GM21825 (cell line): Measurements from ENCODE around the gene GABRG3.
"Not testable (repeated sequence)": the region's sequence is repeated elsewhere in the genome, so short reads cannot be mapped to it uniquely, and the experiment has no call there.

Source experiments
- ATAC-seq: cut with Tn5 transposase; IDR thresholded peaks from one replicate; pipeline ENCODE4 v1.9.1; 2021; ENCODE audit warnings: mild to moderate bottlenecking, moderate library complexity; ENCODE audit not compliant: unreplicated experiment

GABRG3 gene

DNA sequence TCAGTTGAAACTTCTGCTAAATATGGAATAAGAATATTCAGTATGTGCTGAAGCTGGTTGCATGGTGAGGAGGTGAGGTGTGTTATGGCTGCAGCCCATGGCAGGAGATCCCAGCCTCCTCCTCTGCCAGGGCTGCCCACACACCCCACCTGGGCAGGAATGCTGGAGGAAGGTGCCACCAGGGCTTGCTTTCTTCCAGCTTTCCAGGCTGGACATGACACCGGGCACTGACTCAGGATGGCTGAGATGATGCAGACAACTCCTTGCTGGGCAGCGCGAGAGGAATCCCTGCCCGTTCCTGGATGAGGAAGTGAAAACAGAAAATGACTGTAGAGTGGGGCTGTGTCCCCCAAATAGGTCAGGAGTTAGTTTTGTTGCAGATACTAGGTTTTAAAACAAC lies 14.1 kb downstream of the GABRG3 start:
- ATAC-seq, result no peak

DNA sequence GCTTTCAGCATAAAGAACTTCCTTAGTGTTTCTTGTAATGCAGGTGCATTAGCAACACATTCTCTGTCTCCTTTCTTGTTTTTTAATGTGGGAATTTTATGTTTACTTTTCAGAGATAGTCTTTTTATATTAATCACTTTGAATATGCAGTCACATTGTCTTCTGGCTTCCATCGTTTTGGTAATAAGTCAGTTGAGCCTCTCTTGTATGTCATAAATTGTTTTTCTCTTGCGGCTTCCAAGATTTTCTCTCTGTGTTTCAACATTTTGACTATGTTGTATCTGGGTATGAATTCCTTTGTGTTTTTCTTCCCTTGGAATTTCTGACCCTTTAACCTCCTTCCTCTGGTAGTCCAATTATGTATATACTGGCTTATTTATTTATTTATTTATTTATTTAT lies 25.3 kb downstream of the GABRG3 start:
- no peak for ATAC-seq

DNA sequence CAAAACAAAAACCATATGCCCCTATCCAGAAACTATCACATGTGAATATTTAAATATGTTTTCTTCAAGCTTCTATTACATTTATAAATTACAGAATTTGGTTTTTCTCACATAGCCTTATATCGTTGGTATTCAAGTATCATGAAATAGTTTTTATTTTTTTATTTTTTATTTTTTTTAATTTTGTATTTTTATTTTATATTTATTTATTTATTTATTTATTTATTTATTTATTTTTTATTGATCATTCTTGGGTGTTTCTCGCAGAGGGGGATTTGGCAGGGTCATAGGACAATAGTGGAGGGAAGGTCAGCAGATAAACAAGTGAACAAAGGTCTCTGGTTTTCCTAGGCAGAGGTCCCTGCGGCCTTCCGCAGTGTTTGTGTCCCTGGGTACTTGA lies 32.0 kb downstream of the GABRG3 start:
- ATAC-seq, result not testable (repeated sequence)

DNA sequence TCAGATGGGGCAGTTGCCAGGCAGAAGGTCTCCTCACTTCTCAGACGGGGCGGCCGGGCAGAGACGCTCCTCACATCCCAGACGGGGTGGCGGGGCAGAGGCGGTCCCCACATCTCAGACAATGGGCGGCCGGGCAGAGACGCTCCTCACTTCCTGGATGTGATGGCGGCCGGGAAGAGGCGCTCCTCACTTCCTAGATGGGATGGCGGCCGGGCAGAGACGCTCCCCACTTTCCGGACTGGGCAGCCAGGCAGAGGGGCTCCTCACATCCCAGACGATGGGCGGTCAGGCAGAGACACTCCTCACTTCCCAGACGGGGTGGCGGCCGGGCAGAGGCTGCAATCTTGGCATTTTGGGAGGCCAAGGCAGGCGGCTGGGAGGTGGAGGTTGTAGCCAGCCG lies 33.2 kb downstream of the GABRG3 start:
- ATAC-seq, result not testable (repeated sequence)

DNA sequence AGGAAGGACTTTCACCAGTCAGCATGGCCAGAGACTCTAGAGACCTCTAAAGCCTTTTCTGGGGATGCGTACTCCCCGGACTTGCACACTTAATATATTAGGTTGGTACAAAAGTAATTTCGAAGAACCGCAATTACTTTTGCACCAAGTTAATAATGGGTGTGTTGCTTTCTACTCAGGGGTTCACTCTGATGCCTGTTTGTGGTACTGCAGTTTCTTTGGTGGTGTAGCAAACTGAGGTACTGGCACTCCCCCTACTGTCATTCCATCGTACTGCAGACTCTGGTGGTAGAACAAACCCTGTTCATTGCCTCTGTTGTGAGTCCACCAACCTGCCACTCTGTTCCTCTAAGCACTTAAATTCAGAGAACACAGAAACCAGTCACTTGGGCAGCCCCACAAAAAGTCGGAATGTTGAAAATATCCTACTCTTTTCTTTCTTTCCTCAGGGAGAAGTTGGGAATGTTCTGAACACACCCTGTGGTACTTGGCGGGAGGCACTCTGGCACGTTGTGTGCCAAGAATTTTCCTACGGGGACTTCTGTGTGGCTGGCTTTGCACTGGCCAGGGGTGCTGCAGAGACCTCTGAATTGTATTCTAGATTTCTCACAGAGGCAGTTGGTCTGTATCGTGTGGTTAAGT lies 46.3 kb downstream of the GABRG3 start:
- ATAC-seq, result peak; percentile 90

DNA sequence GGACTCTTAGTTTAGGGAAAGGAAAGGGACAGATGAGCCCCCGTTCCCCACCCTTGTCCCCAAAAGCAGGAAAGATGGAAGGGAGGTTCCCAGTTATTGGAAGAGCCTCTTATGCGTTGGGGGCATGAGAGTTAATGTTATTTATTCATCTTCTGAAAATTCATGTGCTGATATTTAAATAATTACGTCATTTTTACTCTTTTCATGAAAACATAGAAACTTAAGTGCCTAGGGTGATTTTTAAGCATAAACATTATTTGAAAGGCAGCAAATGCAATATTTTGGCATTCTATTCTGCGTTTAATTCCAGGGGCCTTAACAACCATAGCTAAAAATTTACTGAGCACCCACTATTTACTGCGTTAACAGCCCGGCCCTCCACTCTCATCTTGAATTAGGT lies 48.7 kb downstream of the GABRG3 start:
- no peak for ATAC-seq

DNA sequence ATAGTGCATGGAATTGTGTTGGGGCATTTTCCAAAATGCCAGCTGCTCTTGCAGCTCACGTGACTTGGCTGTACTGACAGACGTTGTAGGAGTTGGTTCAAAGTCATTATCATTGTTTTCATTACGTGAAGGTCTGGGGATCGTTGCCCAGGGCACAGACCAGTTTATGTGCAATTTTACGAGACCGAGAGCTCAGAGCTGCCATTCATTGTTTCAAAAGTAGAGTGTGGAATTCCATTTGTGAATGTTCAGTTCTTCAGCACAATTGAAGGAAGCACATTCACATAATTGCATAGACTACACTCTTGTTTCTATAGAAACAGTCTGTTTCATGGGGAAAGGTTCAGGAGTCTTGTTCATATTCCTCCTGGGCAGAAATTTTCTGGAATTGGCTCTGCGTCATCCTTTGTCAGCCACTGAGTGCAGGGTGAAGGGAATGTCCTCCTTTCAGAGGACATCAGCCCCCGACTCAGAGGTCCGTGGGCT lies 54.5 kb downstream of the GABRG3 start:
- no peak for ATAC-seq

DNA sequence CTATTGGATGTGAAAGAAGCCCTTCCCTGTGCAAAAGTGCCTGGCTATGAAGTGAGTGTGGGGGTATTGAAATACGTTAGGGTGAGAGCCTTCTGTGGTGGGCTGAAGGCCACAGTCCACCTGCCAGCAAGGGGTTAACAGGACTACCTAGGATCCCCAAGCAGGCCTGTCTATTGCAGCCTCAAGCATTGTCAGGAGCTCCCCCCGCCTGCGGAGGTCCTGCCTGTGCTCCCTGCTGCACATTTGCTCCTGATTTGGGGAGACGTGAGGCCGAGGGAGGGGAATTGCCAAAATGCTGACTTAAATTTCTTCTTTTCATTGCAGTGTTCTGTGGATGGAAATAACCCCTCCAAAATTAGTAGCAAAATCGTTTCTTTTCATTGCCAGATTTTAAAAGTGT lies 56.2 kb downstream of the GABRG3 start:
- no peak for ATAC-seq

DNA sequence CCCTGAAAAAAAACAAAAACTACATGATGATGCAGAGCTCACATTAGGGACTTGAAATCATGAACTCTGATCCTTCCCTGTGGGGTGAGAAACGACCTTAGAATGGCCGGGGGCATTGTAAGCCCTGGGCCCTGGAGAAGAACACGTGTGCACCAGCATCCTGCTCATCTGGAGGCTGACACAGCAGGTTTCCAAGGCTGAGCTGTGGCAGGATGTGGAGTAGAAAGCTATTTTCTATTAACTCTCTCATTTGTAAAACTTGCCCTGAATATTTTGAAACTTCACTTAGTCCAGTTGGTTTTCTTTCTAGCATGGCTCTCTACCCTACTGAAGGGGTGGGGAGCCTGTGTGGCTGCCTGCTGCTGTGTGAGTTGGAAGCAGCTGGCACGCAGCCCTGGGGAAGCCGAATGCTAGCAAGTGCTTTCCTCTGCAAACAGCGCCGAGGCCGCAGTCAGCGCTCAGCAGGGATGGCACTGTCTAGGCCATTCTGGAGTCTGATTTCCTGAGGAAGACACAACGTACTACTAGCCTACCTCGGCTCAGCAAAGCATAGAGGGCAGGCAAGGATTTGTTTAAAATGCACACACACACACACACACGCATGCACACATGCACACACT lies 58.0 kb downstream of the GABRG3 start:
- ATAC-seq, result no peak

DNA sequence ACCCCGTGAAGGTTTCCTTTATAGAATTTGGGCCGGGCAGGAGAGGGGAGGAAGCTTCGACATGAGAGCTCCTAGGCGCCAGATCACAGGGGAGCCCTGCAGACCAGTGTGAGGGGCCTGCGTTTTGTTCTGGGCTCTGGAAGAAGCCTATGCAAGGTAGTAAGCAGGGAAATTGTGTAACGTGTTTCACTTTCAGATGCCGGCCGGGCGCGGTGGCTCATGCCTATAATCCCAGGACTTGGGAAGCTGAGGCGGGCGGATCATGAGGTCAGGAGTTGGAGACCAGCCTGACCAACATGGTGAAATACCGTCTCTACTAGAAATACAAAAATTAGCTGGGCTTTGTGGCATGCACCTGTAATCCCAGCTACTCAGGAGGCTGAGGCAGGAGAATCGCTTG lies 65.2 kb downstream of the GABRG3 start:
- ATAC-seq, result no peak

DNA sequence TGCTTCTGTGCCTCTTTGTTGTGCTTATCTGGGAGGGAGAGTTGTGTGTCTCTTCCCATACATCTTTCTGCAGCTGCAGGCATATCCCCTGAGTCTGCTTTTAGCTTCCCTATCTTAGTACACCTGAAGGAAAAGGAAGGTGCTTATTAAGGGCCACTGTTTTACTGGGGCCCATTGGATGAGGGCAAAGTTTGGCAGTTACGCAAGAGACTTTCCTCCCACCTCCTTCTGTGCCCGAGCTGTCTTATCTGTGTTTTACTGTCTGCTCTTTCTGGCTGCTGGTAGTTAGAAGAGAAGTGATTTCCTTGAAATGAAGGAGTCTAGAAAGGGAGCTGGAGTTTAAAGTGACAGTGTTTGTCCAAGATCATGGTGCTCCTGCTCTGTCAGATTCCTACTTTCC lies 66.5 kb downstream of the GABRG3 start:
- ATAC-seq, result no peak

DNA sequence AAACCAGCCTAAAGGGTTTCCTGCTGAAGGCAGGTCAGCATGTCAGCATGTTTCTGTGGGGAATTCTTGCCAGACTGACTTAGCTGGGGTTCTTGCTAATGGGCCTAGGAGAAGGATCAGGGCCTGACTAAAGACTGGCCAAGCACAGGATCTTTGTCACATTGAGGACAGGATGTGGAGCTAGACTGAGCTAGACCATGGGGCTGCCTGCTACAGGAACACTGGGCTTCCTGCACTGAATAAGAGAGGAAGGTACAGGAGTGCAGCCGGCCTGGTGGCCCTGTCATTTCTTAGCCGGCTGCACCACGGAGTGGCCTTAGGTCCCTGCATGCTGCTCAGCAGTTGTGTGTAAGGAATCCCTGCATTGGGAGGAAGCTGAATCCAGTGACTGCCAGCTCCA lies 68.2 kb downstream of the GABRG3 start:
- ATAC-seq, result no peak

DNA sequence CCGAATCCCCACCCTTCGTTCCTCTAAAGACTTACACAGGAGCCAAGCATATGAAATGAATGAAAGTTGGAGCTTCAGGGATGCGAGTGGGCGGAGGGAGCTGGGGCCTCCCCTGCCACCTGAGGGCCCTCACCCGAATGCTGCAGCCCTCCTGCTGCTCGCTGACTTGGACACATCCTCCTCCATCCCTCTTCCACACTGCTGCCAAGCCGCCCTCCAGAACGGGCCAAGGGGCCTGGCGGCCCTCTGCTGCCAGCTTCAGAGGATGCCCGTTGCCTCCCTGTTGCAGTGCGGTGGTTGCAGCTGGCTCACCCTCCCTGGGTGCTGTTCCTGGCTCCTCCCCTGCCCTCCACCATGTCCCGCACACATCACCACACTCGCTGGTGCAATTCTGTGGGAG lies 71.2 kb downstream of the GABRG3 start:
- no peak for ATAC-seq

DNA sequence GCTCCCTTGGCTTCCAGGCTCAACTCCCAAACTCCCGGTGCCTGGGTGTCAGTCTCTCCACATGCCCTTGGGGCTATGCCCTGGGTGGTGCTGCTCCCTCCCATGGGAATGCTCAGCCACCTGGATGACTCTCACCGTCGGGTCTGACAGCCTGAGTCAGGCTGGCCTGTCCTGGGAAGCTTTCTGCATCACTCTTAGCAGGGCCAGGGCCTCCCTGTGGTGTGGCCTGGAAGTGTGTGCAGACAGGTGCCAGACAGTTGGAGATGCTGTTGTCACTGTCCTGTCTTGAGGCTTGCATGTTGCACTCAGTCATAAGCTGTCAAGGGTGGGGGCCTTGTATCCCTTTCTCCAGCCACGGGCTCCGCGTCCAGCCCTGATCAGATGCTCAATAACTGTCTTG lies 71.7 kb downstream of the GABRG3 start:
- ATAC-seq, result no peak

DNA sequence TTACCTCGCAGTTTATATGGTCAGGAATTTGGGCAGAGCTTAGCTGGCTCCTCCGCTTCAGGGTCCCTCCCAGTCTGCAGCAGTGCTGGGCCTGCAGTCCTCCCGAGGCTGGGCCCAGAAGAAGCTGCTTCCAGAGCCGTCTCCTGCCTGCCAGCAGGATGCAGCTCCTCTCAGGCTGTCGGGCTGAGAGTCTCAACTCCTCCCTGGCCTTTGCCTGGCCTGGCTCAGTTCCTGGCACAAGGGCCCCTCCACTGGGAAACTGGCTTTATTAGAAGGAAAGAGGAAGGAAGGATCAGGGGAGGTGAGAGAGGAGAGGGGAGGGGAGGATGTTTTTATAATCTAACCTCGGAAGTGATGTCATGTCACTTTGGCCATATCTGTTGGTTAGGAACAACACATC lies 72.8 kb downstream of the GABRG3 start:
- no peak for ATAC-seq

DNA sequence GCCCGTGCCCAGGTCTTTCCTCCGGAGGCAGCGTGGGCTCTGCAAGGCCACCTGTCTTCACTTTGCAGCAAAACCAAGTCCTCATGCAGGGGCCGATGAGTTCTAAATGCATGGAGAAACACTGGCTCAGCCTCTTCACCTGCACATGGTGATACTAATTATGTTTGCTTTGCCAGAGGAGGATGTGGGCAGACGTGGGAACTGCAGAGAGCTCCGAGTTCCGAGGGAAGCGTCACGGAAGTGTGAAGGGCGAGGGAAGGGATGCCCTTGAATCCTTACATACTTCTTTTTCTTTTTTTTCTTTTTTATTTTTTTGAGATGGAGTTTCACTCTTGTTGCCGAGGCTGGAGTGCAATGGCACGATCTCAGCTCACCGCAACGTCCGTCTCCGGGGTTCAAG lies 74.8 kb downstream of the GABRG3 start:
- ATAC-seq, result no peak

DNA sequence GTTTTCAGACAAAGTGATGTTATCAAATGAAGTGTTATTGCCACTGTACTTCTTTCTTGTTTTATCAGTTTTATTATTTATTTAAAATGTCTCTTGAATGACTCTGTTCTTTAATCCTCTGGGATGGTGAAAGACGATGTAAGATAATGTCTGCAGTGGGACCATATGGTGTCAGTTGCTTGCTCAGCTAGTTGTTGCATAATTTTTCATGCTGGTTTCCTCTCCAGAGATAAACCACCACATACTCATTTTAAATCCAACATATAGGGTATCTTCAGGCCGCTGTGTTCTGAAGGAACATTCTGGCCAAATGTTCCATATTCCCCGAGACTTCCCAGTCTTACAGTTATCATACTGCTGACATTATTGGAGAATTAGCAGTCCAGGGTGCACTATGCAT lies 75.9 kb downstream of the GABRG3 start:
- no peak for ATAC-seq

DNA sequence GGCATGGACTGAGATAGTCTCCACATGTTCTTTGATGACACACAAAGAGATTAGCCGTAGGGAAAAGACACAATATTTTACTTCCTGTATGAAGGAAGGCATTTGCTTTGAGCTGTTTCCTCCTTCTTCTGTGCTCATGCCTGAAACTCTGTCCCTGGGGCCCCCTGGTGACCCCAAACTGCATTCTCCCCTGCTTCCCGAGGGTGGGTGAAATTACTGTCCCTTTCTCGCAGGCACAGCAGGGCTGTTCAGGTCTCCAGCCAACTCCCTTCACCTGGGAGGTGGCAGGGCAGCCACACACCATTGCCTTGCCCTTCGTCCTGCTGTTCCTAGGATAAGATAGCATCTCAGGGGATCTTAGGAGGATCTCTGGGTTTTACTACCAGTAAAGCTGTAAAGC lies 79.2 kb downstream of the GABRG3 start:
- ATAC-seq, result no peak

DNA sequence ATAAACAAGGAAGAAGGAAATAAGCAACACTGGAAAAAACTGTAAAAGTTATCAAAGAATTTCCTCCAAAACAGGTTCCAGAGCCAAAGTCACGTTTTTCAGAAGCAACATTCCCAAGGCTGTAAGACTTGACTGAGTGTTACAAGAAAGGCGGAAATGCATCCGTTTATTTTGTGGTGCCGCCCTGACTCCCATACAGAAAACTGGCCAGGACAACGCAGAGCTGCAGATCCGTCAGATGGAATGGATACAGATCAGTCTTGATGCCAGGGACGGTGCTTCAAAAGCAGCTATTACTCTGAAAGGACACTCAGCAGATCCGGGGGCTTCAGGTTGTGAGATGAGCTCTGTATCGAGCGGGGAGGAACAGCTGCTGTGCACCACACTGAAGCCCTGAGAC lies 83.4 kb downstream of the GABRG3 start:
- ATAC-seq, result no peak

DNA sequence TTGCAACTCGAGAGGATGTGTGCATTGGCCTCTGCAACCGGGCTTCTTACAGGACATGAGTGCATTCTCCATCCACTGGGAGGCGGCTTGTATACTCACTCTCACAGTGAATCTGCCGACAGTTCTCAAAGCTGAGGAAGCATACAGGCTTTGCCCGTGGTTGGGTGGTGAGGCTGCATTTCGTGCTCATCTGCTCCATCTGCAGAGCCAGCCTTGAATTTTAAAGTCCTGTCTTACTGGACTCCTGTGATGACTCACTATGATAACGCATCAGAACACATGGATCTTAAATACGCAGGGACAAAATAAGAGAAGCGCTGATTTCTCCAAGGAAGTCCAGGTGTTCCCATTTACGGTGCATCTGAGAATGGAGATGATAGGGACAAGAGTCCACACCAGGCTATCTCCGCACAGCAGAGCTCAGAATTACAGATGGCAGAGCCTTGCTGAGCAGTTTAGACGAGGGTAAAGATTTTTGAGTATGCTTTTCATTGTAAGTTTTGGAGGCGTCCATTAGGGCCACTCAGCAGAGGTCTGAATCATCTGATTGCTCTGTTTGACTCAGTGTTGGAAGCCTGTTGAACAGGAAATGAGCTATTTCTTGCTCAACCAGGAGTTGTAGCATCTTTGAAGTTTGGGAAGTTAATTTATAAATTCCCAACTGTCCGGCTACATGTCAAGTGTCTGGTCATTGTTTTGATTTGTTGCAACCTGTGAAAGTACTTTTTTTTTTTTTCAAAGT lies 87.1 kb downstream of the GABRG3 start:
- ATAC-seq, result no peak

DNA sequence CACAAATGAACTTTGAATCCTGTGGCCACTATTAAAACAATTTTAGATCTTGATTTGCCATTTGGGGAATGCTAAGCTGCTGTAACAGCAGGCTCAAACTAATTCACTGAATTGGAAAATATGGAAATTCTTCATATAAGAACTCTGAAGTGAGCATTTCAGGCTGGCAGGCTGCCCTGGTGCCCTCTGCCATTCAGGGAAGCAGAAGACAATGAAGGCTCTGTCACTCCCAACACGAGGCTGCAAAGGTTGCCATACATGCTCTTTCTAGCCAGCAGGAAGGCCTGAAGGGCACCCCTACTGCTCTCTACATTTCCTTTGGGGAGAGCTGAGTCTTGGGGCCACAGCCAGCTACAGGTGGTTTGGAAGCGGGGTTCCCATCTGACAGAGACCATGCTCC lies 88.0 kb downstream of the GABRG3 start:
- no peak for ATAC-seq

DNA sequence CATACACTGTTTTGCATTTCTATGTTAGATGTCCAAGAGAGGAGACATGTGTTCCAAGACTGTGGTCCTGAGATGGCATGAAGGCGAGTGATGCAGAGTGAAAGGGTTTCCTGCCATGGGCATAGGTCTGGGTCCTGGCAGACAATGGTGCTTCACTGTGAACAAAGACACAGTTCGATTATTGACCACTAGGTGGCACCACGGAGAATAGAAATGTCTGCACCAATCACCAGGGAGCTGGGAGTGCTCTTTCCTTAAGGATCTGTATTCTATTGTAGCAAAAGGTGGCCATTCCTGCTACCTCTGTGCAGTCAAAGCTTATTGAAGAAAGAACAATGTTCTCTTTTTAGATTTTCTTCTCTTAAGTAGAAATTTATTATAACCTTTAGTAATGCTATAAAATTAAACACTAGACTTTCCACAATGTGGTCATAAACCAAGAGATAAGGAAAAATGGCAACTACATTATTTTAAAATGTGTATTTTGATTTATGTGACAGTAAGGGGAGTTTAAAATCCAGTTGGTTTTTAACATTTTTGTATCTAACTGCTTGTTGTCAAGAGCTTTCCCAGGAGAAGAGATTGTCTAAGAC lies 88.7 kb downstream of the GABRG3 start:
- no peak for ATAC-seq
